GM19463 (cell line): ENCODE measurements around the gene TMEM170B.
A peak's percentile ranks its signal among the peaks of the same experiment; 100 is the strongest.

Experiments used
- ATAC-seq: cut with Tn5 transposase; IDR thresholded peaks from one replicate; pipeline ENCODE4 v1.9.1; 2021; ENCODE audit warnings: mild to moderate bottlenecking, moderate library complexity; ENCODE audit not compliant: unreplicated experiment

Gene TMEM170B

GRCh38 chr6:11537229-11538051, at the start of gene TMEM170B:
TSS of gene TMEM170B (plus strand) at chr6:11537749. CDS start at chr6:11538278, 529 bp downstream.
- peak; percentile 97 for ATAC-seq

- ATAC-seq = no peak
Observed at GRCh38 chr6:11490996-11491395, 46.6 kb upstream of the TMEM170B start.

- ATAC-seq = peak; percentile 28
Observed at GRCh38 chr6:11491596-11492463, 45.7 kb upstream of the TMEM170B start.

GRCh38 chr6:11492464-11493290, 44.9 kb upstream of the TMEM170B start:
- peak; percentile 29 for ATAC-seq

GRCh38 chr6:11493974-11494373, 43.6 kb upstream of the TMEM170B start:
- no peak for ATAC-seq

GRCh38 chr6:11494786-11495564, 42.6 kb upstream of the TMEM170B start:
- peak; percentile 32 for ATAC-seq

GRCh38 chr6:11495565-11496145, 41.9 kb upstream of the TMEM170B start:
- no peak for ATAC-seq

GRCh38 chr6:11496152-11497060, 41.1 kb upstream of the TMEM170B start:
- ATAC-seq = peak; percentile 39

GRCh38 chr6:11497107-11497506, 40.4 kb upstream of the TMEM170B start:
- ATAC-seq = no peak

GRCh38 chr6:11497881-11498280, 39.7 kb upstream of the TMEM170B start:
- ATAC-seq = no peak

GRCh38 chr6:11500008-11500407, 37.5 kb upstream of the TMEM170B start:
- no peak for ATAC-seq

- ATAC-seq = no peak
Observed at GRCh38 chr6:11509471-11509870, 28.1 kb upstream of the TMEM170B start.

GRCh38 chr6:11514672-11515071, 22.9 kb upstream of the TMEM170B start:
- ATAC-seq = peak; percentile 89

GRCh38 chr6:11515763-11516162, 21.8 kb upstream of the TMEM170B start:
- no peak for ATAC-seq

- ATAC-seq = no peak
Observed at GRCh38 chr6:11522812-11523605, 14.5 kb upstream of the TMEM170B start.

GRCh38 chr6:11525468-11526155, 11.9 kb upstream of the TMEM170B start:
- no peak for ATAC-seq

- ATAC-seq = no peak
Observed at GRCh38 chr6:11526156-11526505, 11.4 kb upstream of the TMEM170B start.
